Testis (tissue), 2 donors: ENCODE results near the gene GSTM4.

Experiments
- CTCF ChIP-seq, 3 experiments: fragments of 450-650 bp in 2 of 3; fragments of 200-600 bp in 1 of 3; sonication (generic) in 1 of 3; IDR thresholded peaks; one replicate each; pipeline ENCODE4 v1.5.1; 2016 to 2019; ENCODE audit warnings: antibody characterized with exemption in 3 of 3, mild to moderate bottlenecking in 2 of 3, moderate library complexity in 1 of 3
- POLR2A ChIP-seq: fragments of 450-650 bp; IDR thresholded peaks from one replicate; pipeline ENCODE4 v1.6.1; 2017; ENCODE audit warnings: antibody characterized with exemption, mild to moderate bottlenecking, moderate library complexity

- TF ChIP-seq CTCF (IDR thresholded peaks at IDR 0.05) (no peak), POLR2A (no peak)
Measured at GRCh38 chr1:109622895-109623294, 33.0 kb upstream of the GSTM4 start.
